Uterus (tissue), 2 donors: ENCODE data around the gene WDPCP.

Source experiments
- POLR2A ChIP-seq, 2 donors: fragments of 450-650 bp; IDR thresholded peaks; one replicate each; pipeline ENCODE4 v1.6.1; 2016; ENCODE audit warnings: antibody characterized with exemption in 2 of 2, mild to moderate bottlenecking in 1 of 2, moderate library complexity in 1 of 2
- TF ChIP-seq, protein P1 (sequence below), 4 experiments: fragments of 200-600 bp in 2 of 4; fragments of 450-650 bp in 2 of 4; sonication (generic) in 2 of 4; IDR thresholded peaks; one replicate each; pipeline ENCODE4 v1.5.1; 2016 to 2019; ENCODE audit warnings: antibody characterized with exemption in 4 of 4, mild to moderate bottlenecking in 2 of 4, moderate library complexity in 1 of 4

DNA sequence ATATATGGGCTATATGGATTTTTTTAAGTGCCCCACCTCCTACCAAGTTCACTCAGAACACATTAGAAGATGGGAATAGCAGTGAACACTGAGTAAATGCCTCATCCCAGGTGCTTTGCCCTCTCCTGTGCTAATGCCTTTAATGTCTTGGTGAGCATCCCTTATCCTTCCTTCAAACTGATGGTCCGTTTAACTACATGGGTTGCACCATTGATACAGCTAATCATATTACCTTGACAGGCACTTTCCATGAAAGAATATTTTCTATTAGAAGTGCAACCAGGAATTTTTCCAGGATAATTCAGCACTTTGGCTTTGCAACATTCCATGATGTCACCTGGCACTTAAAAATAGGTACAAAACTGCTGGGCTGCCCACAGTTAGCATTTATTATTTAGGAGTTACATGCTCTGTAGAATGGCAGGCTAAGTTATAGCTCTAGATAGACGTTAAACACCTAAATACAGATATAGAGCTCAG lies 74.0 kb downstream of the WDPCP start:
- TF ChIP-seq, protein P1, sequence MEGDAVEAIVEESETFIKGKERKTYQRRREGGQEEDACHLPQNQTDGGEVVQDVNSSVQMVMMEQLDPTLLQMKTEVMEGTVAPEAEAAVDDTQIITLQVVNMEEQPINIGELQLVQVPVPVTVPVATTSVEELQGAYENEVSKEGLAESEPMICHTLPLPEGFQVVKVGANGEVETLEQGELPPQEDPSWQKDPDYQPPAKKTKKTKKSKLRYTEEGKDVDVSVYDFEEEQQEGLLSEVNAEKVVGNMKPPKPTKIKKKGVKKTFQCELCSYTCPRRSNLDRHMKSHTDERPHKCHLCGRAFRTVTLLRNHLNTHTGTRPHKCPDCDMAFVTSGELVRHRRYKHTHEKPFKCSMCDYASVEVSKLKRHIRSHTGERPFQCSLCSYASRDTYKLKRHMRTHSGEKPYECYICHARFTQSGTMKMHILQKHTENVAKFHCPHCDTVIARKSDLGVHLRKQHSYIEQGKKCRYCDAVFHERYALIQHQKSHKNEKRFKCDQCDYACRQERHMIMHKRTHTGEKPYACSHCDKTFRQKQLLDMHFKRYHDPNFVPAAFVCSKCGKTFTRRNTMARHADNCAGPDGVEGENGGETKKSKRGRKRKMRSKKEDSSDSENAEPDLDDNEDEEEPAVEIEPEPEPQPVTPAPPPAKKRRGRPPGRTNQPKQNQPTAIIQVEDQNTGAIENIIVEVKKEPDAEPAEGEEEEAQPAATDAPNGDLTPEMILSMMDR (IDR thresholded peaks at IDR 0.05), result no peak
- no peak for TF ChIP-seq POLR2A (IDR thresholded peaks at IDR 0.05)
